ENCODE data around the gene SETSIP.
"Not testable (repeated sequence)": the region's sequence is repeated elsewhere in the genome, so short reads cannot be mapped to it uniquely, and the experiment has no call there.

SETSIP gene

DNA sequence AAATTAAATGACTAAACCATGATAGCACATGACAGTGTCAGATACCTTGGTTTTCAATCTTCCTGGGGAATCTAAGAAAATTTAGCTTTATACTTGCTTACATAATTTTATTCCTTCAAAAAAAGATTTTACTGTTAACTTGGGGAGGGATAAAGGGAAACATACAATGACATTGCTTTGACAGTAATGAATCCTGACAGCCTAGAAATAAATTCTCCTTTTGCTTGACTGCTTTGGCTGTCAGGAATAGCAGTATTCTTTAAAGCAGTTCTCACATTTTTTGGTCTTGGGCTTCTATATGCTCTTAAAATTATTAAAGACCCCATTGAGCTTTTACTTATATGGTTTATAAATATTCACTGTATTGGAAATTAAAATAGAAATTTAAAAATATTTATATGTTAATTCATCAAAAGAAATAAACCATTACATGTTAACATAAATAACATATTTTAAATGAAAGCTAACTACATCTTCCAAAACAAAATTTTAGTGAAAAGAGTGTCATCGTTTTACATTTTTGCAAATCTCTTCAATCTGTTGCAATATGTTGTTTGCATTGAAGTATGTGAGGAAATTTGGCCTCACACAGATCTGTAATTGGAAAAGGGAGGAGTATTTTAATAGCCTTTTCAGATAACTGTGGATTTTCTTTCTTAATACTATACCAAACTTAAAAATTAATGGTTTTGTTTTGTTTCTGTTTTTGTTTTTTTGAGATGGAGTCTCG lies 29.3 kb downstream of the SETSIP start:
- FAIRE-seq: peak; percentile 57

DNA sequence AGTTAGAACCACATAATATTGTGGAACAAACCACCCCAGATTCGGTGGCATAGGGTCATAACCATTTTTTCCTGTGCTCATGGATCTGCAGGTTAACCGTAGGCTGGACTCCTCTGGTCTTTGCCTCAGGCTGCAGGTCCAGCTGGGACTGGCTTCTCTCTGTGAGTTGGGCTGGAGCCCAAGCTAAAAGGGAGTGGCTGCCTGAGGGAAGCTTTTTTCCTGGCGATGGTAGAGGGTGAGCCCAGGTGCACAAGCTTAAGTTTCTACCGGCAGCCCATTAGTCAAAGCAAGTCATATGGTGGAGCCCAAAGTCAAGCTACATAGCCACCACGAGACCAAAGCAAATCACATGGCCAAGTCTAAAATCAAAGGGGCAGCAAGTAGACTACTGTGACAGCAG lies 31.6 kb downstream of the SETSIP start:
- FAIRE-seq: no peak

DNA sequence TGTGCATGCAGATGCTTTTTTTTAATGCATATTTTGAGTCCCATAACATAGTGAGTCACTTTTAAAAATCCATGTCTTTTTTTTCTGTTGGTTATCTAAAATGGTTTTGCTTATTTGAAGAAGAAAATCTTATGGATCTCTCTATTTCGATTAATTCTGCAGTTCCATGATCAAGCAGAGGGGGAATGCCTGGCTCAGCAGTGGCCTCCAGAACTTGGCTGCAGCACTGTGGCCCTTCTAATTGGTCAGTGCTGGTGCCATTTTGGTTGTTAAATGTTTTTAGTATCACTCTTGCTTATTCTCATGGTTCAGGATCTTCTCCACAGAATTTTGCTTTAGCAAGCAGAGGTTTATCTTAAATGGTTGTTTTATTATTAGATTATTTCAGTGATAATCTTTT lies 34.2 kb downstream of the SETSIP start:
- FAIRE-seq: no peak

DNA sequence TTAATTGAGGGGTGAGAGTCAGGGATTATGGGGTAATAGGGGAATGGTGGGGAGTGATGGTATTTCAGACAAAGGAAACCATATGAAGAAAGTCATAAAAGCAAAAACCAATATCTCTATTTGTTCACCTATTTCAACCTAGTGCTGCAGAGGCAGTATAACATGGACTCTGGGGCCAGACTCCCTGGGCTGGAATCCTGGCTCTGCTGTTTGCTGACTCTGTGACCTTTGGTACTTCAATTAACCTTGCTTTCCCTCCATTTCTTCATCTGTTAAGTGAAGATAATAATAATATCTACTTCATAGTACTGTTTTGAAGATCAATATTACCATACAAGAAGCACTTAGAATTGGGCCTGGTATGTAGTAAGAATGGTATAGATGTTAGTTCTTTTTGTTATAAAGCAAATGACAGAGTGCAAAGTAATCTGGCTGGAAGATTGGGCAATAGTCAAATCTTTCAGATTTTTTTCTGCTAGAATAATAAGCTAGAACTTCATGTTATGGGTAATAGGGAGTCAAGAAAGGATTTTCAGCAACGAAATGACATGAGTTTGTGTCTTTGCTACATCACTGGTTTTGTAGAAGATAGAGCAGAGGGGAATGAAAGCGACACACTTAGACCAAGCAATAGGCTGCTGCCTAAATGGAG lies 36.4 kb downstream of the SETSIP start:
- no peak for FAIRE-seq

DNA sequence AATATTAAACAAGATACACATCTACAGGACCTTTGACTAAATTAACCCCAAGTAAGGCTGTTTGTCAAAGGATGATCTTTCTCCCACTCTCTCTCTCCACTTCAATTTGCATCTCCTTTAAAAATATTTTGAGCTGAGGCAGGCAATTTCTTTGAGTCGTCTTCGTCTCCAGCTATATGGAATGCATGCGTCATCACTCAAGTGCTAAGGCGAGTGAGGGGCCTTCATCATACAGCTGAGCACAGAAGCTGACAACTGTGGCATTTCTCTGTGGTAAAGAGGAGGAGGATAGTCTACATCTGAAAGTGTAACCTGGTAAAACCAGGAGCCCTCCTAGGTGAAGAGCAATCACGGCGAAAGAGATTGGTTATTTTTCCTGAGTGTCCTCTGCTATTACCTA lies 37.8 kb downstream of the SETSIP start:
- no peak for FAIRE-seq

DNA sequence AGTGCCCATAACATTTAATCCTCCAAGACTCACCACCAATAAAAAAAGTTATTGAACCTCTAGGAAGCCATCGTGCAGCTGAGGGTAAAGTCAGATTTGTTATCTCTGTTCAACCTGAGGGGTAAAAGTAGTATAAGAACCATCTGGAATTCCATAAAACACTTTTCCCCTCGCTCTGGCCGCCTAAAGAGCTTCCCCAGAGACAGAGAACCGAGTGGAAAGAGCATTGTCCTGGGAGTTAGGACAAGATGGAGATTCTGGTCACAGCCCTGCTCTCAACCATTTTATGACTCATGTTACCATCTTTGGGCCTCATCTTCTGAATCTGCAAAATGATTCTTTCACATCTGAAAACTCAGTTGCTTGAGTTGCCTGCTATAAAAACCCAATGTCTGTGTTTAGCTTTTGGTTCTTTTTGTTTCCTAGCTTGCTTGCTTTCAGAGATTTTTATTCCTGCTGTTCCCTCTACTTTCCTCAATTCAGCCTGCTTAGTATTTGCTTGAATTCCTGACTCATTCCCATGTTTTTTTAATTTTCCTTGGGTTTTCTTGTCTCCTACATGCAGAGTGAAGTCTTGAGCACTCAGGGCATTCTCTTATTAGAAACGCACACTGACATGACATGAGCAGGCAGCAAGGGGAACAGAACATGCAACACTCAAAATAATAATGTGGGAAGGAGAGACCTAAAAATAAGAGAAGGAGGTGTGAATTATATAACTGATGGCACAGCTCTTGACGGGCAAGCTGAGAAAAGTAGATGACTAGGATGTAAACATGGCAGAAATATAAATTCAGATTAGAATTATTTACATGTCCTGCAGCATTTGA lies 43.7 kb downstream of the SETSIP start:
- FAIRE-seq: no peak

DNA sequence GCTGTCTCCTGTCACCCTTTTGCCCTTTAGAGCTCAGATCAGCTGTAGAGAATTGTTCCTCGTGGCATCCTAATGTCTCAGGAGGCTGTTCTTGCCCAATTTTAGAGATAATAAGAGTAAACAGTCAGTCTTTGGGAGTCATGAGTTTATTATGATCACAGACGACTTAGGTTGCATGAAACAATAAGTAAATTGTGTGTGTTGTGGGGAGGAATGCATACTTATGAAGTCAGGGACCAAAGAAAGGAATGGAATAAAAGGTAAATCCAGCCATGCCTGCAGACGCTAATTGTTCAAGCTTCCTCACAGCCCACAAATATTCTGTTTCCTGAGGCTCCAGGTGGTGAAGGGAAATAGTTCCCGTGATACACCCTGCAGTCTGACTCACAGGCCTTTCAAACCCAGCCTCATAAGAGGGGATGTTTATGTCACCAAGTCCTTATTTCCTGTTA lies 44.5 kb downstream of the SETSIP start:
- FAIRE-seq: no peak

DNA sequence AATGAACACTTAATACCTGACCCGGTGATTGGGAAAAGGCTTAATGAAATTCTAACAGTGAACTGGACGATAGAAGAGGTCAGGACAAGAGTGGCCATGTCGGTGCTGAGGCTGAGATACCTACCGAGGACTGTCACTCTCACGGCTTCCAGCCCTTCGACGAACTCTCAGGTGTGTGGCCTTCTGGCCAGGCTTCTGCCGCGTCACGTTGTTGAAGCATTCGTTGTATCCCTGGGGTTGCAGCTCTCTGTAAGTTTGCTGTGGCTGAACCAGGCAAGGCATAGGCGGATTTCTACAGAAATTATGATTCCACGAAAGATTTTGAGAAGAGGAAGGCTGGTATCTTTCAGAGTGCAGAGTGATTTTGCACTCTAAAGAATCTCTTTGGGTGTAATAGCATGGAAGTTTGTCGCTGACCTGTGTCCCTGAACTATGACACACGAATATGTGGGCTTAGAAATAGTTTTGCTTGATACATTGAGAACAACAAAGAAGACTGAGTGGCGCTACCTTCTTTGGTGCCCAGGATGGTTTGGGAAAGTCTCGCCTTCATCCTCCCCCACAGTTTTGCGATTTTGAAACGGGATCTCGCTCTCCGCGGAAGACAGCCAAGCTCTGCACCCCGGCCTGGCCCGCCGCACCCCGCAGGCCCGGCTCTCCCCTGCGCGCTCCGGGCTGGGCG lies 45.8 kb downstream of the SETSIP start:
- FAIRE-seq: no peak

DNA sequence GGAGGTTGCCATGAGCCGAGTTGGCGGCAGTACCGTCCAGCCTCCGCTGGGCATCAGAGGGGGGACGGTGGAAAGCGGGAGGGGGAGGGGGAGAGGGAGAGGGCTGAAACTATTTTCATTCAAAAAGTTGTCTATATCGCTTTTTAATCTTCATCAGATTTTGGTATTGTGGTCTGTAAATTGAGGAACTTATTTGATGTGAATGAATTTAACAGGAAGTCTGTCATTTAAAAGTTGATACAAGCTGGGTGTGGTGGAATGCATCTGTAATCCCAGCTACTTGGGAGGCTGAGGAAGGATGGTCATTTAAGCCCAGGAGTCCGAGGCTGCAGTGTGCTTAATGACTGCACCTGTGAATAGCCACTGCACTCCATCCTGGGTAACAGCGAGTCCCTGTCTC lies 48.4 kb downstream of the SETSIP start:
- no peak for FAIRE-seq

DNA sequence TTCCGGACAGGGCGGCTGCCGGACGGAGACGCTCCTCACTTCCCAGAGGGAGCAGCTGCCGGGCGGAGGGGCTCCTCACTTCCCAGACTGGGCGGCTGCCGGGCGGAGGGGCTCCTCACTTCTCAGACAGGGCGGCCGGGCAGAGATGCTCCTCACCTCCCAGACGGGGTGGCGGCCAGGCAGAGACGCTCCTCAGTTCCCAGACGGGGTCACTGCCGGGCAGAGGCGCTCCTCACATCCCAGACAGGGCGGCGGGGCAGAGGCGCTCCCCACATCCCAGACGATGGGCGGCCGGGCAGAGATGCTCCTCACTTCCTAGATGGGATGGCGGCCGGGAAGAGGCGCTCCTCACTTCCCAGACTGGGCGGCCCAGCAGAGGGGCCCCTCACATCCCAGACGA lies 49.2 kb downstream of the SETSIP start:
- FAIRE-seq: not testable (repeated sequence)

All from colon (tissue), 2 donors.